HG03097 (cell line): ENCODE results near the gene SORBS1.

Experiments
- ATAC-seq: cut with Tn5 transposase; IDR thresholded peaks from one replicate; pipeline ENCODE4 v1.9.1; 2021; ENCODE audit not compliant: unreplicated experiment, low FRiP score

SORBS1 gene

DNA sequence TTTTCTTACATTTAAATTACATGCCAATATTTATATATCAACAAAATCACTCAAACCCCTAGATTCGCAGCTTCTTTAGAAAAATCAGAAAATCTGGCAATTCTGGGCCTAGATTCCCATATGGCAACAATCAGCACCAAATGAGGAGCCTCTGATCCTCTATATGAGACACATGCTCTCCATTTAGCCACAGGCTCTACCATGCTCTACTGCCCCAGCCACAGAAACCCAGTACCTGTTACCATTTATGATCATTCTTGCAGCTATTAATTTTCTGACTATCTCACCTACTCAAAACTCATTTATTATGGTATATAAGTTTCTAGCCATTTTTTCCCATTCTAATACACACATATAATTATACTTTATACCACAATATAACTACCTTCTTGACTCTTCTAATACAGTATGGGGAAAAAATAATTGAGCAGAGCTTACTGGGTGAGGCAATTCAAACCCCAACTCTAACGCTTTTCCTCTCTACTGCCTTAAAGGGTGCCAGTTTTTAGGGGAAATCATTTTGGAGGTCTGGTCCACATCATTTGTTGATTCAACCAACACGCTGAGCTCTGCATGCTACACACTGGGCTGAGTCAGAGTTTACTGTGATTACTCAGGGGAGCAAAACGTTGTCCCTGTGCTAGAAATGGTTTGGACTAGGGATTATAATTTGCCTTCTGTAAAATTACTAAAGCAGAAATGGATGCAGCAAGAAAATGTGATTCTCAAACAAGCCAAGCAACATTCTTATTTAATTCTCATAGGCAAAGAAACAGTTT is 281.9 kb downstream of the SORBS1 start:
- no peak for ATAC-seq

DNA sequence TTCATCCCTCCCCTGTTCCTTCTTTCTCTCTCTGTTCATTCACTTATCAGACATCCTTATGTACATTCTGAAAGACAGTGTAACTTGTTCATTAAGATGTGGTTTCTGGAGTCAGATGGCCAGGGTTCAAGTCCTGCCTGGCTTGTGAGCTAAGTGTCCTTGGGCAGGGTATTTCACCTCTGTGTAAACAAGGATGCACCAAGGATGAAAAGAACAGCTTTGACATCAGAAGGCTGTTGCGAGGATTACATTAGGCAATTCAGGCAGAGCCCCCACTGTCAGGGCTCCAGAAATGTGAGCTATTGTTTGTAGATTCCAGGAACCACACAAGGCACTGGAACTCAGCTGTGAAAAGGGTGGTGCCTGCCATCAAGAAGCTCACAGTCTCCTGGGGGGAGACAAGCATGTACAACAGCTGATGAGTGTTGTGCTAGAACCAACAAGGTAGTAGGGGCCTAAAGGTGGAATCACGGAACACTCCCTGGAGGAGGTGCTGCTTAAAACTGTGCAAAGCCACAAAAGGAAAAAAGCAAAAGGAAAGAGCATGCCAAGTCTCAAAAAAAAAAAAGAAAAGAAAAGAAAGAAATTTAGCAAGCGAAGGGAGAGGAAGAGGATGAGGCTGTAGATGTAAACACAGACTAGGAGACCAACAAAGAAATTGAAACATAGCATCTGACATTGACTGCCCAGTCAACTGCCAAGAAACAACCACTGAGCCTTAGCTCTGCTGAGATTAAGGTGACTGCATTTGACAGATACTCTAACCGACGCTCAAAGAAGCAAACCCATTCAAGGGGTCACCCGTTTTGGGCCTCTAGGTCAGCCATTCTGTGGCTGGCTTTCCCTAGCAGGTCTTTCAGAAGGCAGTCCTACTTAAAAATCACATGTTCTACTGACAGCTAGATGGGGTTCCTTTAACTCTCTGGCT is 282.8 kb downstream of the SORBS1 start:
- no peak for ATAC-seq

DNA sequence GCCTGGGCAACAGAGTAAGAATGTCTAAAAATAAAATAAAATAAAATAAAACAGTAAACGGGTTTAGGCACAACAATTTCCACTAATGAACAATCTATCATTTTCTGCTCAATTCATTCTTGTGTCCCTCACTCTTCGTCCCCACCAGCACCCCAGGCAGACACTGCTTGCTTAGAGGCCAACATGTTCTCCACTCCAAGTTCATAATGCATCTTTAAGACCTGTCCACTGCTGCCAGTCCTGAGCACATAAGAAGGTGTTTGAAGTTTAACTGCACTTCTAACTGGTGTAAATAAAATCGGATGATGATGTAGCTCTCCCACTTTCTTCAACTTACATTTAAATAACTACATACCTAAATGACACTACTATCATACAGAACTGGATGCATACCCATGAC is 283.6 kb downstream of the SORBS1 start:
- no peak for ATAC-seq

DNA sequence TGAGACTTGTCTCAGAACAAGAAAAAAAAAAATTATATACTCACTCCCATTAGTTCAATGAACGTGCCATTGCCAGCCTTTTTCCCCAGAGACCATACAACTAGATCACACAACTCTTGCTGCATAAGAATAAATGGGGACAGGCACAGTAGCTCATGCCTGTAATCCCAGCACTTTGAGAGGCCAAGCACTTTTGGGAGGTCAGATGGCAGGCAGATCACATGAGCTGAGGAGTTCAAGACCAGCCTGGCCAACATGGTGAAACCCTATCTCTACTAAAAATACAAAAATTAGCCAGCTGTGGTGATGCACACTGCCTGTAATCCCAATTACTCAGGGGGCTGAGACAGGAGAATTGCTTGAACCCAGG is 284.0 kb downstream of the SORBS1 start:
- no peak for ATAC-seq

DNA sequence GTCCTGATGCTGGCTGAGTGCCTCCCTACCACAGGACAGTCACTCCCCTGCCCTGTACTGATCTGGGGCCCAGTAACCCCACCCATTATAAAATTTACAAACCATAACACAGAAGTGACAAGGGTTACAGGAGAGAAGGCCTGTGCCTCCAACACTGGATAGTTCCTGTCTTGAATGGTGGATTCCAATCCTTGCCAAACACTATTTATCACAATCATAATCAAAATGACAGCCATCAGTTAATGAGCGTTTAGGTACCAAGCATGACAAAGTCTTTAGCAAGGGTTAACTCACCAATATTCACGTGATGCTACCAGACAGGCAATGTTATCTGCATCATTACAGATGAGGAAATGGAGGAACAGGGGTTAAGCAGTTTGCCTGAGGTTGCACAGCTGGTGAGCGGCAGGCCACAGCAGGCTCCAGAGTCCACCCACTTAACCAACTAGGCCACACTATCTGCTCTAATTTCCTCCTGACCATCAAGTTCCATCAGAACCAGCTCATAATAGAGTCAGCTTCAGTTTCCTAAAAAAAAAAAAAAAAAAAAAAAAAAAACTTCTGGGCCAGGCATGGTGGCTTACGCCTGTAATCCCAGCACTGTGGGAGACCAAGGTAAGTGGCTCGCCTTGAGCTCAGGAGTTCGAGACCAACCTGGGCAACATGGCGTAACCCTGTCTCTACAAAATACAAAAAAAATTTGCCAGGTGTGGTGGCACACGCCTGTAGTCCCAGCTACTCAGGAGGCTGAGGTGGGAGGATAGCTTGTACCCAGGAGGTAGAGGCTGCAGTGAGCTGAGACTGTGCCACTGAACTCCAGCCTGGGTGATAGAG is 284.6 kb downstream of the SORBS1 start:
- no peak for ATAC-seq

DNA sequence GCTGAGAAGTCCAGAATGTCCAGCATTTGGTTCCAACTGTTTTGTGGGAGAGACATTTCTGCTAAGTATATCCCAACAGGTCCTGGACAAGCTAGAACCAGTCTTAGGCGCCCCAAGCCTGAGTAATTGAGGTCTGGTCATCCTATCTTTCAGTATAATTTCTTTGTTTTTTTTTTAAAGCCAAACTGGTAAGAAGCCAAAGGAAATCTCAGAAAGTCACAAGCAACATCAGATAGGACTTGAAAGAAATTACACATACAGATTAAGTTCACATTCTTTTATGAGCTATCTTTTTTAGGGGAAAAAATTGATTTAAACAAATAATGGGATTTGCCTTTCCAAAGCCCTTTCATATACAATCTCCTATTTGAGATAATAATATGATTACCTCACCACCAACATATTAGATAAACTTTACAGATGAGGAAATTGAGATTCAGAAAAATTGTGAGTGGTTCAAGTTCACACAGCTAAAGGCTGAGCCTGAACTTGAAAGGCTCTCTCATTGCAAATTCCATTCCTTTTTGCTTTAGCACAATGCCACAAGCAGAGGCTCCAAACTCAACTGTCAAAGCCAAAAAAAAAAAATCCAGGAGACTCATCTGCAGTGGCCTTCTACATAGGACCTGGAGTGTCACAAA is 285.3 kb downstream of the SORBS1 start:
- no peak for ATAC-seq

DNA sequence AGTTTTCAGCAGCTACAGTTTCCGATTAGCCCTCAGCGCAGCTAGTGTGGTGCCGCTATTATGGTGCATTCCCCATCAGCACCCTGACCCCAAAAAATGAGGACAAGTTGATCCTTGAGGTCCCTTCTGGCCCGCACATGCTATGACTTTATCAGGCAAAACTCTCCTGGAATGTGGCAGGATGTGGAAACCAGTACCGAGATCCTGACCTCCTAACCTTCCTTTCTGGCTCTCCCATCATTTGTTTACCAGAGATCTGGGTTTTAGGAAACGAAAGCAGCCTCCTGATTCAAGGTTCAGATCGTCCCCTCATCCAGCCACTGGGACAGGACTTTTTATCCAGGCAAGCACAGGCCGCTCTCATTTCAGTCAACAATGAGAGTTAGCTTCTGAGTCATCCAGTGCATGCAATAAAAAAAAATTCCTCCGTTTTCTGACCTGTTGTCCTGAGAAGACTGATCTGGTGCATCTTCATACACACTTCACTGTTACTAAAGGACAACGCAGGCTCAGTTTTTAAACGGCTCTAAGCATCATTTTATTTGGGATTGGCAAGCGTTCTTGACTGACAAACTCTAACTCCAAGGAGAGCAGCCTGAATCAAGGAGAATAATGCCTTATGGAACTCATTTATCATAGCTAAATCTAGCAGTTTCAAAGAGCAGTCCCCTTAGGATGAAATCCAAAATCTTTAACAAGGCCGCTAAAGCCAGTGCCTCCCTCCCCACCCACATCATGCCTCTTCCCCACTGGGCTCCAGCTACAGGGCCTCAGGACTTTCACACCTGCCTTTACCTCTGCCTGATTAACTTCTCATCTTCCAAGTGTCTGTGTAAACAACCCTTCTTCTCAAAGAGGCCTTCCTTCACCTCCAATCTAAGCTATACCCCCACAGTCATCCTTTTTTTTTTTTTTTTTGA is 287.5 kb downstream of the SORBS1 start:
- no peak for ATAC-seq

DNA sequence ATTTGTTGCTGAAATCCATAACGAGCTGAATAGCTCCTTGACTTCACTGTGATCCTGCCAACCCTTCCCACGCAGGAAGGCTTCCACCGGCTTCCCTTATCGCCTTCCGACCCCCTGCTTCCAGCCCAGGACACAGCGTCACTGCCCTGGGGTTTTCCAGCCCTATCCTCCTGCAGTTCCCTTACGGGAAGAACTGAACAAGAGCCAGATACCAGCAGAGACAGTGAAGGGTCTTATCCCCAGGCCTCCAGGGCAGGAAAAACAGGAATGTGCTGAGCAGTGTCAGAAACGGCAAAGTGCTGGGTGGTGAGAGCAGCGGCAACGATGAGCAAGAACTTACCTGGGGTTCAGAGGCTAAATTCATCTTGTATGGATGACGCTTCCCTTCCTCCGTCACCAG is 292.7 kb downstream of the SORBS1 start:
- no peak for ATAC-seq

DNA sequence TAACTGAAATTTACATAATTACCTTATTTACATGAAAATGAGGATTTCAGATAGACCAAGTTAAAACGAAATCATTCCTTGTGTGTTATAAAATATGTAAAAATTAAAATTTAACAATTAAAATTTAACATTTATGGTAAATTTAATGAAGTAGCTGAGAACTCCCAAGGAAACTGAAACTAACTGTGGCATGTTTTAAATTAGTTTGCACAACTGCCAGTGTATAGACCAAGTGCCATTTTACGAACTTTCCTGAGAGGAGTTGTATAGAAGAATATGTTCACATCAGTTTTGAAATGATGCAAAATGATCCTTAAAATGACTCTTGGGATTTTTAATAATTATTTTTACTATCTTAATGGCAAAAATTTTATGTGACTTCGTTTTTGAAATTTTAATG is 293.9 kb downstream of the SORBS1 start:
- ATAC-seq = no peak

DNA sequence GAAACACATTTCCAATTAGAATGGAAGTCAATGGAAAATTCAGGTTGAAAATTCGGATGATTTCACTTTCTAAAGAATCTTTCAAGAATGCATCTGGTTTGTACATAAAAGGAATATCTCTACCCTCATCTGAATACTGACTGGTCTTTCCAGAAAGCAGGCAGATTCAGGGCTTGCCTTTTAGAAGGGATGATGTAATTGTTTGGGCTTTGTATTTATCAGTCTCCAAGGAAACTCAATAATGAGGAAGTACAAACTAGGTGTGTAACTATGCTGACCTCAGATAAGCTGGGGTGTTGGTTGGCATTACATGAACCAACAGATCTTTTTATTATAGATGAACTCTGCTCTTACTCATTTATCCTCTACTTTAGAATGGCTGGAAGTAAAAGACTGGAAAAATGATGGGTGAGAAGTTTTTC is 294.5 kb downstream of the SORBS1 start:
- peak; percentile 56 for ATAC-seq

DNA sequence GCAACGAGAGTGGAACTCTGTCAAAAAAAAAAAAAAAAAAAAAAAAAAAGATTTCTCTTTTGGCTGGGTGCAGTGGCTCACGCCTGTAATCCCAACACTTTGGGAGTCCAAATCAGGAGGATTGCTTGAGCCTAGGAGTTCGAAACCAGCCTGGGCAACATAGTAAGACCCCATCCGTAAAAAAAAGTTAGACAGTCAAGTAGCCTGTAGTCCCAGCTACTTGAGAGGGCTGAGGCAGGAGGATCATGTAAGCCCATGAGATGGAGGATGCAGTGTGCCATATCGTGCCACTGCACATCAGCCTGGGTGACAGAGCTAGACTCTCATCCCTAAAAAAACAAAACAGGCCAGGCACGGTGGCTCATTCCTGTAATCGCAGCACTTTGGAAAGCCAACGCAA is 295.6 kb downstream of the SORBS1 start:
- no peak for ATAC-seq

DNA sequence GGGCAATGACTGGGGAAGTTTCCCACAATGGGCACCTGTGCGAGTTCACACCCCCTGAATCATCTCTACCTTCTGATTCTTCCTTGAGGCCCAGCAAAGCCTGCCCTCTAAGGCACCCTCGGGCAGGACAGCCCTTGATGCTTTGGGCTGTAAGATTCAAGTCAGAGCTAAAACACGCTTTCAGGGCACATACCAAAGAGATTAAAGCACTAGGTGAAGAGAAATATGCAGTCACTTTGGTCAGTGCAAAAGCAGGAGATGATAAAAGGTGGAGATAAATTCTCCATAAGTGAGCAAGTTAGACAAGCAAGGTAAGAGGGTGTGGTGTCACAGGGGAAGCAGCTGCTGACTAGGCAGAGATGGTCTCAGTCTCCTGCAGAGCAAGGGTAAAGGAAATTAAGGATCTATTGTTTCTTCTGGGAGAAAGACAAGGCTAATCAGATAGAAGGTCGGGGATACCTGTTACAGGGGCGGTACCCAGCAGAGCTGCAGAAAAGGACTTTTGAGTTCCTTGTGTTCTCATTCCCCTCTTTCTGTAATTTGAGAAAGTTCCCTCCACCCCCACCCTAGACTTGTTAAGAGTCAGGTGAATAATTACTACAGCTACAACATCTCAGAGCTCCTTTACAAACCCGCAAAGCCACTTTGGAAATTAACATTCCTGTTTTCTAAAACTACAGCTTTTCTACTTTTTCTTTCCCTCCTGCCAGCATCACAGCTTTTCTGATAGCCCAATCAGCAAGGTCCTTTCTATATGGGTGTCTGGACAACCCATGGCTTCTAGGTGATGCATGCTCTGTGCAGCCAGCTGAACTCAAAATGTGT is 296.7 kb downstream of the SORBS1 start:
- ATAC-seq = no peak

DNA sequence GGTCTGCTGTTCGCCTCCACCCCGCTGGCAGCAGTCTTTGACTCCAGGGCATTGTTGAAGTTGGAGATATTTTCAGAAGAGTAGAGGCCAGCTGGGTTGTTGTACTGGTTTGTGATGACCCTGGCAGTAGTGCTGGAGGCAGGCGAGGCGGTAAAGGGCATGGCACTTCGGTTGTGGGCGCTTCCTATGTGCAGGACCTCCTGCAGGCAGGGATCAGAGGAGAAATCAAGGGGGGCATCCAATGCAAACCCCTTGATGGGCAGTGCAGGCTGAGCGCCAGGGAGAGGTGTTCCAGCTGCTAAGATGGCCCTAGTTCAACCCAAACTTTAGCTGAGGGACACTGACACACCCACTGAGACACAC is 297.3 kb downstream of the SORBS1 start:
- ATAC-seq = no peak

DNA sequence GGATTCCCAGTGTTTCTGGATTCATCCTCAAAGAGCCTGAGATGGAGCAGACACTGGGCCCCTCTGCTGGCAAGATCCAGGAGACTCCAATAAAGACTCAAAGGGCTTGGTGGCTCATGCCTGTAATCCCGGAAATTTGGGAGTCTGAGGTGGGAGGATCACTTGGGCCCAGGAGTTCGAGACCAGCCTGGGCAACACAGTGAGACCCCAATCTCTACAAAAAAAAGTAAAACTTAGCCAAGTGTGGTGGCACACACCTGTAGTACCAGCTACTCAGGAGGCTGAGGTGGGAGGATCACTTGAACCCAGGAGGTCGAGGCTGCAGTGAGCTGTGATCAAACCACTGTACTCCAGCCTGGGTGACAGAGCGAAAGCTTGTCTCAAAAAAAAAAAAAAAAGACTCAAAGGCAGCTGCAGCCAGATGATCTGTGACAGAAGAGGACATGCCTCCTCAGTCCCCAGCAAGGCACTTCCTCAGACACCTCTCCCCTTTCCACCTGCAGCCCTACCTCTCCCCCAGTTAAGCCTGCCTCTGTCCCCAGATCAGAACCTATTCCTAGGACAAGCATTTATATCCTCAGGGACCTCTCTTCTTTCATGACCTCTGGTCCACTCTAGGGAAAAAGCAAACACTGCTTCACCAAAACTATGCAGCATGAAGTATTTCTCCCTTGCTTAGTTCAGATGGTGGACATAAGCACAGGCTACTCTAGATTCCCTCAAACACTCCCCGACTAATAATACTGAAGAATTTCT is 298.2 kb downstream of the SORBS1 start:
- no peak for ATAC-seq

DNA sequence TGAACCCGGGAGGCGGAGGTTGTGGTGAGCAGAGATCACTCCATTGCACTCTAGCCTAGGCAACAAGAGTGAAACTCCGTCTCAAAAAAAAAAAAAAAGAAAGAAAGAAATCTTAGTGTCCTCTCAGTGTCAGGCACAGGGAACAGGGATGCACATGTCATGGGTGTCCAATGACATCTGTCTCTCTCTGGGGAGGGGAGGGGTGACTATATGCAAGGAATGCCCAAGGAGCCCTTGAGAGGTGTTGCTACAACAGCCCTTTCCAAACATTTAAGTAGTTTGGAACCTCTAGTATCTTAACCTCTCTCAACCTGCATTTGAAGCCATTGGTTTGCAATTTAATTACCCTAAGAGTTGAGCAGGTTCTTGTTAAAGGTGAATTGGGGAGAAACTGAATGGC is 299.2 kb downstream of the SORBS1 start:
- no peak for ATAC-seq
